Endodermal cell (in vitro differentiated cells): Measurements from ENCODE around the gene ASPHD2. TPM values are rescaled to one million over a fixed set of nuclear protein-coding genes. Genes with fewer than 3 reads are reported as not detected.

Experiments
- DNase-seq: peaks from one replicate; pipeline ENCODE4 v3.0.0-alpha.2; 2017
- H3K27ac ChIP-seq: 2 replicates; pipeline ENCODE4 v1.5.1; 2013; ENCODE audit warnings: mild to moderate bottlenecking, low read depth, low read length, moderate library complexity
- H3K27me3 ChIP-seq: 2 replicates; pipeline ENCODE4 v1.6.1; 2013; ENCODE audit warnings: mild to moderate bottlenecking, low read length, moderate library complexity; ENCODE audit not compliant: insufficient read depth, control insufficient read depth, poor library complexity, severe bottlenecking
- H3K36me3 ChIP-seq: 2 replicates; pipeline ENCODE4 v1.7.0; 2013; ENCODE audit warnings: mild to moderate bottlenecking, low read length, moderate library complexity; ENCODE audit not compliant: control insufficient read depth, insufficient read depth
- H3K4me1 ChIP-seq: one replicate; pipeline ENCODE4 v1.7.0; 2013; ENCODE audit warnings: low read length; ENCODE audit not compliant: control insufficient read depth, insufficient read depth
- H3K4me3 ChIP-seq: 2 replicates; pipeline ENCODE4 v1.5.1; 2013; ENCODE audit warnings: mild to moderate bottlenecking, low read length, moderate library complexity
- H3K9ac ChIP-seq: 2 replicates; pipeline ENCODE4 v1.6.1; 2013; ENCODE audit warnings: mild to moderate bottlenecking, low read length, moderate library complexity; ENCODE audit not compliant: poor library complexity, severe bottlenecking; ENCODE audit errors: extremely low read depth
- H3K9me3 ChIP-seq: 2 replicates; pipeline ENCODE4 v1.6.1; 2013; ENCODE audit warnings: mild to moderate bottlenecking, low read length, moderate library complexity; ENCODE audit not compliant: control insufficient read depth
- H3K27ac Mint-ChIP-seq: 2 replicates; pipeline ENCODE4 v1.8.0; 2020; ENCODE audit warnings: mixed read lengths
- H3K27me3 Mint-ChIP-seq: 2 replicates; pipeline ENCODE4 v1.8.0; 2021; ENCODE audit warnings: mild to moderate bottlenecking, mixed read lengths; ENCODE audit not compliant: insufficient read depth
- H3K36me3 Mint-ChIP-seq: 2 replicates; pipeline ENCODE4 v1.8.0; 2020; ENCODE audit warnings: low read depth, mixed read lengths
- H3K4me1 Mint-ChIP-seq: 2 replicates; pipeline ENCODE4 v1.8.0; 2020; ENCODE audit warnings: mixed read lengths
- H3K4me3 Mint-ChIP-seq: 2 replicates; pipeline ENCODE4 v1.8.0; 2020; ENCODE audit warnings: mild to moderate bottlenecking, moderate library complexity, mixed read lengths
- H3K9me3 Mint-ChIP-seq: 2 replicates; pipeline ENCODE4 v1.8.0; 2020; ENCODE audit warnings: mild to moderate bottlenecking, mixed read lengths
- CTCF ChIP-seq: fragments of 200-600 bp; sonication (generic); conservative IDR thresholded peaks from 2 replicates; pipeline ENCODE4 v1.5.0; 2021; ENCODE audit warnings: antibody characterized with exemption, mild to moderate bottlenecking
- WGBS, 2 experiments: methylation state at CpG; one replicate each; pipeline versions ENCODE4 v1.1.5 to v1.1.7; 2013; ENCODE audit warnings: missing lambda C conversion rate in 2 of 2, mixed read lengths in 1 of 2; ENCODE audit not compliant: insufficient coverage in 1 of 2, insufficient read length in 1 of 2; 5-methylcytosine and 5-hydroxymethylcytosine counted together
- total RNA-seq, 2 donors: library from RNA; stranded (reverse); fragmentation: NEBNext Ultra II Directional in 1 of 2; extraction: Animal tissue kit (Norgen Biotek cat#: 25700) in 1 of 2; gene quantifications; 2 replicates in 1 of 2; 3 replicates in 1 of 2; pipeline ENCODE4 v1.2.1, GENCODE V29; 2021

ASPHD2 gene
- total RNA-seq, 2 donors from 2014 or later = 6.0 to 7.3 TPM

GRCh38 chr22:26487996-26488395 lies 58.9 kb downstream of the ASPHD2 start:
- peaks cover 57% of the 10 kb centered on the region for H3K36me3 ChIP-seq
- WGBS, 2 experiments = 93 to 94% methylated on average over 3 of the region's 3 CpGs
- no peaks in the 10 kb centered on the region for H3K9me3 ChIP-seq
- peaks cover 45% of the 10 kb centered on the region for H3K36me3 Mint-ChIP-seq
- no peak for TF ChIP-seq CTCF
- H3K4me1 Mint-ChIP-seq = peaks cover 4% of the 10 kb centered on the region
- H3K27me3 Mint-ChIP-seq = no peaks in the 10 kb centered on the region
- no peak overlapping the region for H3K4me3 Mint-ChIP-seq
- H3K27me3 ChIP-seq = no peaks in the 10 kb centered on the region
- no peak overlapping the region for H3K4me3 ChIP-seq
- no peaks in the 10 kb centered on the region for H3K9me3 Mint-ChIP-seq
- no peak overlapping the region for H3K27ac Mint-ChIP-seq
- H3K27ac ChIP-seq = no peak overlapping the region
- DNase-seq = no peak
- H3K9ac ChIP-seq = no peak overlapping the region
- peaks cover 3% of the 10 kb centered on the region for H3K4me1 ChIP-seq

- no peaks in the 10 kb centered on the region for H3K9me3 Mint-ChIP-seq
- H3K9me3 ChIP-seq = no peaks in the 10 kb centered on the region
- DNase-seq = no peak
- no peak overlapping the region for H3K4me3 Mint-ChIP-seq
- H3K4me3 ChIP-seq = no peak overlapping the region
- WGBS, 2 experiments = 92 to 93% methylated on average over 3 to 4 of the region's 4 CpGs
- H3K27me3 Mint-ChIP-seq = no peaks in the 10 kb centered on the region
- H3K4me1 ChIP-seq = peaks cover 3% of the 10 kb centered on the region
- no peaks in the 10 kb centered on the region for H3K27me3 ChIP-seq
- peaks cover 72% of the 10 kb centered on the region for H3K36me3 ChIP-seq
- H3K36me3 Mint-ChIP-seq = peaks cover 59% of the 10 kb centered on the region
- peak overlapping the region; percentile 45 for H3K27ac Mint-ChIP-seq
- no peak for TF ChIP-seq CTCF
- H3K27ac ChIP-seq = no peak overlapping the region
- peaks cover 3% of the 10 kb centered on the region for H3K4me1 Mint-ChIP-seq
- H3K9ac ChIP-seq = no peak overlapping the region
Measured at GRCh38 chr22:26489447-26490036, 60.5 kb downstream of the ASPHD2 start.

- Histone ChIP-seq H3K4me1 (peaks cover 9% of the 10 kb centered on the region), H3K36me3 (peaks cover 93% of the 10 kb centered on the region), H3K9me3 (no peaks in the 10 kb centered on the region), H3K27me3 (no peaks in the 10 kb centered on the region), H3K4me3 (no peak overlapping the region), H3K27ac (no peak overlapping the region), H3K9ac (no peak overlapping the region)
- Mint-ChIP-seq H3K27ac (peak overlapping the region; percentile 44), H3K4me3 (no peak overlapping the region), H3K36me3 (peaks cover 77% of the 10 kb centered on the region), H3K9me3 (no peaks in the 10 kb centered on the region), H3K4me1 (peaks cover 3% of the 10 kb centered on the region), H3K27me3 (no peaks in the 10 kb centered on the region)
- no peak for TF ChIP-seq CTCF
- DNase-seq = no peak
- WGBS, 2 experiments = 91 to 100% methylated on average over 7 to 9 of the region's 9 CpGs
Measured at GRCh38 chr22:26492220-26492619, 63.2 kb downstream of the ASPHD2 start.
